A549 treated with CORT108297 at 1 μM for 4 hours (cell line): ENCODE results near the gene SEMA6B. TPM values are rescaled to one million over a fixed set of nuclear protein-coding genes. Genes with fewer than 3 reads are reported as not detected.

Experiments
- total RNA-seq: library from RNA; stranded (reverse); fragments of 200-300 nt; extraction: Qiagen RNA extraction; gene quantifications from 5 replicates; pipeline ENCODE4 v1.2.3, GENCODE V29; 2022

The SEMA6B gene
- 4.4 to 6.5 TPM (median 6.1 TPM) in 5 replicates for total RNA-seq

GRCh38 chr19:4559569-4559968 lies at the start of gene SEMA6B:
SEMA6B (minus strand) TSS chr19:4559684; CDS start chr19:4558457, 1,227 bp downstream.

GRCh38 chr19:4539693-4540581 lies 19.5 kb downstream of the SEMA6B start, which contains the start of gene LRG1:
LRG1 (minus strand) TSS chr19:4540036; CDS start chr19:4540013, 23 bp downstream.

GRCh38 chr19:4534836-4535658 lies 24.4 kb downstream of the SEMA6B start, which contains the start of gene PLIN5:
PLIN5 (minus strand) TSS chr19:4535224; CDS start chr19:4534074, 1,150 bp downstream.

GRCh38 chr19:4518345-4519171 lies 40.9 kb downstream of the SEMA6B start, which contains the start of gene PLIN4:
PLIN4 (minus strand) TSS chr19:4518486; CDS start chr19:4518272, 214 bp downstream.

Other genes with a start within 250 kb of the SEMA6B start
- 0.17 TPM in 1 of 5 replicates, not detected in the others for gene STAP2, start 220.9 kb downstream of the SEMA6B start, total RNA-seq
- 5.6 to 12.3 TPM (median 11.6 TPM) in 5 replicates for gene MPND, start 216.1 kb downstream of the SEMA6B start, total RNA-seq
- gene SH3GL1, start 159.1 kb downstream of the SEMA6B start, total RNA-seq, result 44.8 to 63.5 TPM (median 59.7 TPM) in 5 replicates
- gene CHAF1A, start 157.0 kb downstream of the SEMA6B start, total RNA-seq, result 20.7 to 25.0 TPM (median 24.0 TPM) in 5 replicates
- gene UBXN6, start 101.9 kb downstream of the SEMA6B start, total RNA-seq, result 34.8 to 65.2 TPM (median 58.0 TPM) in 5 replicates
- 22.8 to 30.9 TPM (median 28.5 TPM) in 5 replicates for gene HDGFL2, start 87.4 kb downstream of the SEMA6B start, total RNA-seq
- gene PLIN4, start 41.2 kb downstream of the SEMA6B start, total RNA-seq, result 0.12 to 0.32 TPM (median 0.25 TPM) in 5 replicates
- gene PLIN5, start 24.5 kb downstream of the SEMA6B start, total RNA-seq, result 0.10 to 0.34 TPM (median 0.26 TPM) in 3 of 5 replicates, not detected in the others
- 0.07 to 0.25 TPM (median 0.09 TPM) in 4 of 5 replicates, not detected in the other for gene LRG1, start 19.6 kb downstream of the SEMA6B start, total RNA-seq
- gene TNFAIP8L1, start 79.8 kb upstream of the SEMA6B start, total RNA-seq, result 3.5 to 4.9 TPM (median 4.5 TPM) in 5 replicates
- gene MYDGF, start 110.7 kb upstream of the SEMA6B start, total RNA-seq, result 110 to 145 TPM (median 139 TPM) in 5 replicates
- gene DPP9, start 164.2 kb upstream of the SEMA6B start, total RNA-seq, result 57.7 to 68.5 TPM (median 64.4 TPM) in 5 replicates
- 5.1 to 5.7 TPM (median 5.4 TPM) in 5 replicates for gene FEM1A, start 232.1 kb upstream of the SEMA6B start, total RNA-seq